Heart right ventricle (tissue), 16 donors: Measurements from ENCODE around the gene NBEAL2. TPM values are rescaled to one million over a fixed set of nuclear protein-coding genes. Genes with fewer than 3 reads are reported as not detected.

Experiments used
- ATAC-seq, 8 donors: fragments of 200-7000 bp; cut with Tn5 transposase; one replicate each; pipeline ENCODE4 v1.9.1; 2020; ENCODE audit warnings: mild to moderate bottlenecking in 8 of 8, moderate library complexity in 8 of 8, moderate number of reproducible peaks in 1 of 8
- DNase-seq, 2 donors: peaks; one replicate each; pipeline ENCODE4 v3.0.0-alpha.2; 2020
- H3K27ac ChIP-seq, 10 donors: fragments of 200-600 bp; sonication (generic) in 2 of 10; one replicate each; pipeline versions ENCODE4 v1.5.0 to v1.8.0; 2020 to 2022; ENCODE audit warnings: mild to moderate bottlenecking in 3 of 10
- H3K27me3 ChIP-seq, 7 donors: fragments of 200-600 bp; one replicate each; pipeline ENCODE4 v1.8.0; 2021 to 2022; ENCODE audit warnings: mild to moderate bottlenecking in 2 of 7
- H3K36me3 ChIP-seq, 9 donors: fragments of 200-600 bp; sonication (generic) in 1 of 9; one replicate each; pipeline versions ENCODE4 v1.5.0 to v1.8.0; 2020 to 2022; ENCODE audit warnings: mild to moderate bottlenecking in 2 of 9
- H3K4me1 ChIP-seq, 9 donors: fragments of 200-600 bp; sonication (generic) in 1 of 9; one replicate each; pipeline versions ENCODE4 v1.5.0 to v1.8.0; 2020 to 2022; ENCODE audit warnings: mild to moderate bottlenecking in 4 of 9
- H3K4me3 ChIP-seq, 10 donors: fragments of 200-600 bp; sonication (generic) in 2 of 10; one replicate each; pipeline versions ENCODE4 v1.5.0 to v1.8.0; 2020 to 2022; ENCODE audit warnings: mild to moderate bottlenecking in 7 of 10, moderate library complexity in 2 of 10
- H3K9me3 ChIP-seq, 11 donors: fragments of 200-600 bp in 10 of 11; sonication (generic) in 2 of 11; one replicate each; pipeline versions ENCODE4 v1.5.0 to v1.8.0; 2013 to 2022; ENCODE audit warnings: mild to moderate bottlenecking in 2 of 11, control low read depth in 1 of 11, moderate library complexity in 1 of 11
- CTCF ChIP-seq, 9 donors: fragments of 200-600 bp; sonication (generic) in 2 of 9; IDR thresholded peaks; one replicate each; pipeline versions ENCODE4 v1.5.0 to v1.8.0; 2021 to 2022; ENCODE audit warnings: antibody characterized with exemption in 9 of 9, mild to moderate bottlenecking in 5 of 9, moderate library complexity in 1 of 9
- WGBS, 2 donors: extraction: QIAGEN DNeasy Blood & Tissue Kit; methylation state at CpG; one replicate each; pipeline ENCODE4 v1.1.7; 2013; ENCODE audit warnings: inconsistent platforms in 1 of 2; 5-methylcytosine and 5-hydroxymethylcytosine counted together
- intact Hi-C, 10 donors: fragments of 100-400 bp; cut with DNase I; formaldehyde crosslinking; loops; one replicate each; pipeline versions ENCODE4 v1.11.1 to v1.14.2; 2022
- polyA plus RNA-seq, 2 donors: library from polyadenylated mRNA; stranded (reverse); fragments of 200-250 nt; gene quantifications; one replicate each; pipeline ENCODE4 v1.2.3, GENCODE V29; 2013
- total RNA-seq, 10 donors: library from RNA; stranded (reverse); fragmentation: NEBNext Ultra II Directional in 3 of 10; extraction: Animal tissue kit (Norgen Biotek cat#: 25700) in 3 of 10; gene quantifications; one replicate each; pipeline versions ENCODE4 v1.2.1 to v1.2.4, GENCODE V29; 2021 to 2023
- donor health status: Arrhythmogenic right ventricular cardiomyopathy.
- donor health status: ischemic (EF 13 %, LVEDD 7.1; RV severe dilation, severe dysfunction).
- donor health status: healthy with polysubstance abuse.
- donor health status: DM: no; HTN: yes; CAD: no.
- donor health status: DM: no; HTN: no; CAD: no.
- donor health status: ischemic (EF 25% LVEDD 6.9; RV normal size, moderate dysfunction).
- donor health status: ischemic (EF 25% LVEDD 5.7; RV mildly dilated, moderate dysfunction).
- donor health status: healthy.
- donor health status: DM: yes; HTN: yes; CAD: no.
- donor health status: Ischemic cardiomyopathy.
- donor health status: ischemic (EF 35%, LVEDD 5.7; RV mildly dilated, moderate dysfunction).
- donor health status: nonischemic (EF 11% LVEDD 7.7; RV severe dilation, severe dysfunction).
- donor health status: DM: yes; HTN: yes; CAD: no.
- donor health status: PGD.
- donor health status: ischemic (EF 29% LVEDD 5.4; RV normal size, mild dysfunction).
- donor health status: nonischemic (EF 23%, LVEDD 6.1; RV moderate dilation, normal function).

Gene NBEAL2
- total and polyA plus RNA-seq, 12 donors = 7.6 to 51.1 (median 13.7) TPM

- no peak overlapping the region for H3K4me3 ChIP-seq
- WGBS, 2 donors = 89 to 91% methylated on average over 9 of the region's 9 CpGs
- no peak for DNase-seq
- ATAC-seq = no peak
- H3K27me3 ChIP-seq = no peaks in the 10 kb centered on the region
- intact Hi-C loops = loop anchor here in 2 of 10 donors (10.0 kb wide), 1 partner anchor 301 kb away; the partner anchor contains the start of gene TMIE (in 2 of the 2)
- no peak for TF ChIP-seq CTCF (IDR thresholded peaks at IDR 0.05)
- H3K36me3 ChIP-seq = peaks cover 0 to 85% (median 4%) of the 10 kb centered on the region in 9 donors
- H3K27ac ChIP-seq = no peak overlapping the region
- peaks cover 5 to 16% (median 13%) of the 10 kb centered on the region in 9 donors for H3K4me1 ChIP-seq
- no peaks in the 10 kb centered on the region for H3K9me3 ChIP-seq
Observed at GRCh38 chr3:47006145-47006651, 26.7 kb downstream of the NBEAL2 start.

- H3K27ac ChIP-seq = no peak overlapping the region
- peaks cover 0 to 77% (median 4%) of the 10 kb centered on the region in 9 donors for H3K36me3 ChIP-seq
- no peak for ATAC-seq
- H3K27me3 ChIP-seq = no peaks in the 10 kb centered on the region
- intact Hi-C loops = loop anchor here in 2 of 10 donors (10.0 kb wide), 1 partner anchor 302 kb away; the partner anchor contains the start of gene TMIE (in 2 of the 2)
- TF ChIP-seq CTCF (IDR thresholded peaks at IDR 0.05) = no peak
- DNase-seq = peak in 1 of 2 donors; percentile 10
- peaks cover 5 to 16% (median 13%) of the 10 kb centered on the region in 9 donors for H3K4me1 ChIP-seq
- no peak overlapping the region for H3K4me3 ChIP-seq
- 86 to 90% methylated on average over 3 of the region's 3 CpGs for WGBS, 2 donors
- H3K9me3 ChIP-seq = no peaks in the 10 kb centered on the region
Observed at GRCh38 chr3:47007001-47007400, 27.5 kb downstream of the NBEAL2 start.

- WGBS, 2 donors = 88 to 93% methylated on average over 16 of the region's 16 CpGs
- TF ChIP-seq CTCF (IDR thresholded peaks at IDR 0.05) = no peak
- no peak overlapping the region for H3K27ac ChIP-seq
- ATAC-seq (no peak), DNase-seq (peak in 1 of 2 donors; percentile 13)
- intact Hi-C loops = loop anchor here in 2 of 10 donors (10.0 kb wide), 1 partner anchor 303 kb away; the partner anchor contains the start of gene TMIE (in 2 of the 2)
- H3K36me3 ChIP-seq = peaks cover 0 to 73% (median 4%) of the 10 kb centered on the region in 9 donors
- H3K4me1 ChIP-seq = peaks cover 5 to 20% (median 13%) of the 10 kb centered on the region in 9 donors
- H3K27me3 ChIP-seq = no peaks in the 10 kb centered on the region
- no peaks in the 10 kb centered on the region for H3K9me3 ChIP-seq
- no peak overlapping the region for H3K4me3 ChIP-seq
Observed at GRCh38 chr3:47007482-47008233, 28.2 kb downstream of the NBEAL2 start.

- Histone ChIP-seq H3K36me3 (peaks cover 0 to 71% (median 4%) of the 10 kb centered on the region in 9 donors), H3K4me1 (peaks cover 5 to 20% (median 13%) of the 10 kb centered on the region in 9 donors), H3K27ac (peak overlapping the region in 1 of 10 donors; percentile 92), H3K4me3 (no peak overlapping the region), H3K27me3 (no peaks in the 10 kb centered on the region), H3K9me3 (no peaks in the 10 kb centered on the region)
- WGBS, 2 donors = 96 to 97% methylated on average over 13 of the region's 13 CpGs
- DNase-seq (no peak), ATAC-seq (no peak)
- TF ChIP-seq CTCF (IDR thresholded peaks at IDR 0.05) = no peak
- intact Hi-C loops = loop anchor here in 2 of 10 donors (10.0 kb wide), 1 partner anchor 304 kb away; the partner anchor contains the start of gene TMIE (in 2 of the 2)
Observed at GRCh38 chr3:47008234-47008796, 28.8 kb downstream of the NBEAL2 start.
